Measurements from ENCODE around the gene FOXN4.

DNA sequence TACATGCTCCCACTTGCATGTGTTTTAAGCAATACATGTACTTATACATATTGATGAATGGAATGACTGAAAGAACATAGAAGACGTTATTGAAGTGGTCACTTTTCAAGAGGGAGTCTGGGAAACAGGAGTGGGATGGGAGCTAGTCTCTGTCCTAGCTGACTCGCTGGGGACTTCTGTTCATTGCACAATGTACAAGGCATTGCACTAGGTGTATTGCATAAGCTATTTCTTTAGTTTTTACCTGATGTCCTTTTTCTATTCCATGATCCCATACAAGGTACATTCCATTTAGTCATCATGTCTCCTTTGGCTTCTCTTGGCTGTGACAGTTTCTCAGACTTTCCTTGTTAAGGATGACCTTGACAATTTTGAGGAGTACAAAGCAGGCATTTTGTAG is 34.6 kb upstream of the FOXN4 start:
- TF ChIP-seq, protein P1, sequence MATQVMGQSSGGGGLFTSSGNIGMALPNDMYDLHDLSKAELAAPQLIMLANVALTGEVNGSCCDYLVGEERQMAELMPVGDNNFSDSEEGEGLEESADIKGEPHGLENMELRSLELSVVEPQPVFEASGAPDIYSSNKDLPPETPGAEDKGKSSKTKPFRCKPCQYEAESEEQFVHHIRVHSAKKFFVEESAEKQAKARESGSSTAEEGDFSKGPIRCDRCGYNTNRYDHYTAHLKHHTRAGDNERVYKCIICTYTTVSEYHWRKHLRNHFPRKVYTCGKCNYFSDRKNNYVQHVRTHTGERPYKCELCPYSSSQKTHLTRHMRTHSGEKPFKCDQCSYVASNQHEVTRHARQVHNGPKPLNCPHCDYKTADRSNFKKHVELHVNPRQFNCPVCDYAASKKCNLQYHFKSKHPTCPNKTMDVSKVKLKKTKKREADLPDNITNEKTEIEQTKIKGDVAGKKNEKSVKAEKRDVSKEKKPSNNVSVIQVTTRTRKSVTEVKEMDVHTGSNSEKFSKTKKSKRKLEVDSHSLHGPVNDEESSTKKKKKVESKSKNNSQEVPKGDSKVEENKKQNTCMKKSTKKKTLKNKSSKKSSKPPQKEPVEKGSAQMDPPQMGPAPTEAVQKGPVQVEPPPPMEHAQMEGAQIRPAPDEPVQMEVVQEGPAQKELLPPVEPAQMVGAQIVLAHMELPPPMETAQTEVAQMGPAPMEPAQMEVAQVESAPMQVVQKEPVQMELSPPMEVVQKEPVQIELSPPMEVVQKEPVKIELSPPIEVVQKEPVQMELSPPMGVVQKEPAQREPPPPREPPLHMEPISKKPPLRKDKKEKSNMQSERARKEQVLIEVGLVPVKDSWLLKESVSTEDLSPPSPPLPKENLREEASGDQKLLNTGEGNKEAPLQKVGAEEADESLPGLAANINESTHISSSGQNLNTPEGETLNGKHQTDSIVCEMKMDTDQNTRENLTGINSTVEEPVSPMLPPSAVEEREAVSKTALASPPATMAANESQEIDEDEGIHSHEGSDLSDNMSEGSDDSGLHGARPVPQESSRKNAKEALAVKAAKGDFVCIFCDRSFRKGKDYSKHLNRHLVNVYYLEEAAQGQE (IDR thresholded peaks at IDR 0.05; ENCODE audit: borderline replicate concordance) = no peak
- TF ChIP-seq, protein P2, sequence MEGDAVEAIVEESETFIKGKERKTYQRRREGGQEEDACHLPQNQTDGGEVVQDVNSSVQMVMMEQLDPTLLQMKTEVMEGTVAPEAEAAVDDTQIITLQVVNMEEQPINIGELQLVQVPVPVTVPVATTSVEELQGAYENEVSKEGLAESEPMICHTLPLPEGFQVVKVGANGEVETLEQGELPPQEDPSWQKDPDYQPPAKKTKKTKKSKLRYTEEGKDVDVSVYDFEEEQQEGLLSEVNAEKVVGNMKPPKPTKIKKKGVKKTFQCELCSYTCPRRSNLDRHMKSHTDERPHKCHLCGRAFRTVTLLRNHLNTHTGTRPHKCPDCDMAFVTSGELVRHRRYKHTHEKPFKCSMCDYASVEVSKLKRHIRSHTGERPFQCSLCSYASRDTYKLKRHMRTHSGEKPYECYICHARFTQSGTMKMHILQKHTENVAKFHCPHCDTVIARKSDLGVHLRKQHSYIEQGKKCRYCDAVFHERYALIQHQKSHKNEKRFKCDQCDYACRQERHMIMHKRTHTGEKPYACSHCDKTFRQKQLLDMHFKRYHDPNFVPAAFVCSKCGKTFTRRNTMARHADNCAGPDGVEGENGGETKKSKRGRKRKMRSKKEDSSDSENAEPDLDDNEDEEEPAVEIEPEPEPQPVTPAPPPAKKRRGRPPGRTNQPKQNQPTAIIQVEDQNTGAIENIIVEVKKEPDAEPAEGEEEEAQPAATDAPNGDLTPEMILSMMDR (IDR thresholded peaks at IDR 0.05; ENCODE audit: poor library complexity, severe bottlenecking) = no peak
- no peak for TF ChIP-seq EZH2 (IDR thresholded peaks at IDR 0.05; ENCODE audit: borderline replicate concordance, insufficient read depth, low read length, poor library complexity, severe bottlenecking)
- no peak for TF ChIP-seq POLR2AphosphoS5 (IDR thresholded peaks at IDR 0.05)
- no peak for TF ChIP-seq TAF1 (IDR thresholded peaks at IDR 0.05; ENCODE audit: low read depth)

Data from neural cell (in vitro differentiated cells).